Measurements from ENCODE around the gene PLEKHS1. TPM values are rescaled to one million over a fixed set of nuclear protein-coding genes. Genes with fewer than 3 reads are reported as not detected.

The PLEKHS1 gene
- total RNA-seq, 2 donors from 2014 or later = 1.9 to 9.0 TPM

DNA sequence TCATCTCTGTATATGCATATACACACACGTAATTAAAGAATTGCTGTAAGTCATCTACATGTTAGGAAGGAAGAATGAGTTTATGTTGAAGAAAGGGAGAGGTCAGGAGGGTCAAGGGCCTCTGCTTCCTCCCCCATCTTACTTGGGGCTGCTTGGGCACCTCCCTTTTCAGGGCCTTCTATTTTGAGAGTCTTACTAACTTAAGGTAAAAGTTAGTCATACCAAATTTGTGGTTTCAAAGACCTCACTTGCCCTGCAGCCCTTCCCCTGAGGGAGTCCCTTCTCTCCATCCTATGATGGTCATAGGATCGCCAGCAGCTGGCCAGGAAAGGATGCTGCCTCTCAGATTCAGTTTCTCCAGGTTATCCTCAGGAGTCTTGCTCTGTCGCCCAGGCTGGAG, 2.6 kb downstream of the PLEKHS1 start:
- TF ChIP-seq CTCF (IDR thresholded peaks at IDR 0.05) (no peak), POLR2A (IDR thresholded peaks at IDR 0.05) (no peak), POLR2AphosphoS5 (IDR thresholded peaks at IDR 0.05) (no peak)
- Histone ChIP-seq H3K4me1 (replicated peaks) (peaks cover 6% of the 10 kb centered on the region), H3K4me3 (no peak overlapping the region), H3K36me3 (no peaks in the 10 kb centered on the region), H3K27ac (no peak overlapping the region), H3K9me3 (no peaks in the 10 kb centered on the region), H3K27me3 (replicated peaks; ENCODE audit: insufficient read depth) (no peaks in the 10 kb centered on the region)
- whole genome bisulfite sequencing = 92% methylated on average over 3 of the region's 3 CpGs
- DNase-seq (ENCODE audit: low spot score) = no peak
- intact Hi-C loops (cut with DNase I) = no loop called here

DNA sequence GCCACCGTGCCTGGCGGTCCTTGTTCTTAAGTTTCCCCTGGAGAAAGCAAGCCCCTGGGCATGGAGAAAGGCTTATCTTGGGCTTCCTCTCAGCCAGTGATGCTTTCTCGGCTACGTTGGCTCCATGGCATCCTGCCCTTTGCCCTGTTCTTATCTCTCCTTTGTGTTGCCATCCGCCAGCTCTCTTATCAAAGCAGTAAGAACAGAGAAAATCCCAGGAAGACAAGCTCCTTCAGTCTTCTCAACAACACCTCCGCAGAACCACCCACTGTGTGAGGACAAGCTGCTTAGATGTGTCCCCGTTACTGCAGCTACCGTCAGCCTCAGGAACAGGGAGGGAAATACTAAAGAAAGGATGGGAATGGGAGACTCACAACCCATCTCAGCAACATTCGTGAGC, 3.3 kb downstream of the PLEKHS1 start:
- Histone ChIP-seq H3K27me3 (replicated peaks; ENCODE audit: insufficient read depth) (no peaks in the 10 kb centered on the region), H3K9me3 (no peaks in the 10 kb centered on the region), H3K36me3 (no peaks in the 10 kb centered on the region), H3K4me1 (replicated peaks) (peaks cover 6% of the 10 kb centered on the region), H3K27ac (no peak overlapping the region), H3K4me3 (no peak overlapping the region)
- TF ChIP-seq CTCF (IDR thresholded peaks at IDR 0.05) (no peak), POLR2AphosphoS5 (IDR thresholded peaks at IDR 0.05) (no peak), POLR2A (IDR thresholded peaks at IDR 0.05) (no peak)
- no peak for DNase-seq (ENCODE audit: low spot score)
- 93% methylated on average over 9 of the region's 9 CpGs for WGBS
- intact Hi-C loops (cut with DNase I) = no loop called here

DNA sequence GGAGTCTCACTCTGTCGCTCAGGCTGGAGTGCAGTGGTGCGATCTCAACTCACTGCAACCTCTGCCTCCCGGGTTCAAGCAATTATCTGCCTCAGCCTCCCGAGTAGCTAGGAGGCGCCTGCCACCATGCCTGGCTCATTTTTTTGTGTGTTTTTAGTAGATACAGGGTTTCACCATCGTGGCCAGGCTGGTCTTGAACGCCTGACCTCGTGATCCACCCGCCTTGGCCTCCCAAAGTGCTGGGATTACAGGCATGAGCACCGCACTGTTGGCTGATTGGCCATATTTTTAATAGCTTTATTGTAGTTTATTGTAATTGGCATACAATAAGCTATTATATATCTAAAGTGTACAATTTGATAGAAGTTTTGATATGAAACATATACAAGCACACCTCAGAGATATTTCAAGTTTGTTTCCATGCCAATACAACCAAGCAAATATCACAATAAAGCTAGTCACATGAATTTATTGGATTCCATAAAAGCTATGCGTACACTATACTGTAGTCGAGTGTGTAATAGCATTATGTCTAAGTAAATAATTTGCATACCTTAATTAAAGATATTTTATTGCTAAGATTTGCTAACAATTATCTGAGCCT, 5.6 kb downstream of the PLEKHS1 start:
- H3K9me3 ChIP-seq = no peaks in the 10 kb centered on the region
- TF ChIP-seq CTCF (IDR thresholded peaks at IDR 0.05) (no peak), POLR2AphosphoS5 (IDR thresholded peaks at IDR 0.05) (no peak), POLR2A (IDR thresholded peaks at IDR 0.05) (no peak)
- H3K27ac ChIP-seq = no peak overlapping the region
- no peak overlapping the region for H3K4me3 ChIP-seq
- DNase-seq (ENCODE audit: low spot score) = no peak
- WGBS = 85% methylated on average over 12 of the region's 12 CpGs
- no peaks in the 10 kb centered on the region for H3K36me3 ChIP-seq
- H3K27me3 ChIP-seq (replicated peaks; ENCODE audit: insufficient read depth) = no peaks in the 10 kb centered on the region
- H3K4me1 ChIP-seq (replicated peaks) = no peaks in the 10 kb centered on the region
- intact Hi-C loops (cut with DNase I) = no loop called here

- H3K27me3 ChIP-seq (replicated peaks; ENCODE audit: insufficient read depth) = no peaks in the 10 kb centered on the region
- TF ChIP-seq POLR2A (IDR thresholded peaks at IDR 0.05) = no peak
- TF ChIP-seq POLR2AphosphoS5 (IDR thresholded peaks at IDR 0.05) = peak; percentile 41
- 31% methylated on average over 1 of the region's 1 CpG for WGBS
- no peak for DNase-seq (ENCODE audit: low spot score)
- H3K9me3 ChIP-seq = no peaks in the 10 kb centered on the region
- intact Hi-C loops (cut with DNase I) = no loop called here
- no peak overlapping the region for H3K4me3 ChIP-seq
- H3K4me1 ChIP-seq (replicated peaks) = peaks cover 7% of the 10 kb centered on the region
- peak overlapping the region in 1 of 2 donors; percentile 42 for H3K27ac ChIP-seq
- H3K36me3 ChIP-seq = no peaks in the 10 kb centered on the region
These were observed 10.6 kb downstream of the PLEKHS1 start for GRCh38 chr10:113762083-113762482.

- intact Hi-C loops (cut with DNase I) = no loop called here
- H3K27me3 ChIP-seq (replicated peaks; ENCODE audit: insufficient read depth) = no peaks in the 10 kb centered on the region
- H3K4me1 ChIP-seq (replicated peaks) = peaks cover 7% of the 10 kb centered on the region
- TF ChIP-seq CTCF (IDR thresholded peaks at IDR 0.05) = no peak
- TF ChIP-seq POLR2AphosphoS5 (IDR thresholded peaks at IDR 0.05) = peak; percentile 10
- no peak for DNase-seq (ENCODE audit: low spot score)
- 38% methylated on average over 1 of the region's 1 CpG for WGBS
- no peaks in the 10 kb centered on the region for H3K36me3 ChIP-seq
- H3K9me3 ChIP-seq = no peaks in the 10 kb centered on the region
- peak overlapping the region in 1 of 2 donors; percentile 52 for H3K27ac ChIP-seq
- no peak overlapping the region for H3K4me3 ChIP-seq
These were observed 13.1 kb downstream of the PLEKHS1 start for GRCh38 chr10:113764582-113764981.

Measured in prostate gland (tissue), 2 donors.